HG02870 (cell line): Measurements from ENCODE around the gene FAM118B.
"Not testable (repeated sequence)": the region's sequence is repeated elsewhere in the genome, so short reads cannot be mapped to it uniquely, and the experiment has no call there.

Experiments
- ATAC-seq: cut with Tn5 transposase; IDR thresholded peaks from one replicate; pipeline ENCODE4 v1.9.1; 2021; ENCODE audit warnings: mild to moderate bottlenecking, moderate library complexity; ENCODE audit not compliant: unreplicated experiment

Gene FAM118B

DNA sequence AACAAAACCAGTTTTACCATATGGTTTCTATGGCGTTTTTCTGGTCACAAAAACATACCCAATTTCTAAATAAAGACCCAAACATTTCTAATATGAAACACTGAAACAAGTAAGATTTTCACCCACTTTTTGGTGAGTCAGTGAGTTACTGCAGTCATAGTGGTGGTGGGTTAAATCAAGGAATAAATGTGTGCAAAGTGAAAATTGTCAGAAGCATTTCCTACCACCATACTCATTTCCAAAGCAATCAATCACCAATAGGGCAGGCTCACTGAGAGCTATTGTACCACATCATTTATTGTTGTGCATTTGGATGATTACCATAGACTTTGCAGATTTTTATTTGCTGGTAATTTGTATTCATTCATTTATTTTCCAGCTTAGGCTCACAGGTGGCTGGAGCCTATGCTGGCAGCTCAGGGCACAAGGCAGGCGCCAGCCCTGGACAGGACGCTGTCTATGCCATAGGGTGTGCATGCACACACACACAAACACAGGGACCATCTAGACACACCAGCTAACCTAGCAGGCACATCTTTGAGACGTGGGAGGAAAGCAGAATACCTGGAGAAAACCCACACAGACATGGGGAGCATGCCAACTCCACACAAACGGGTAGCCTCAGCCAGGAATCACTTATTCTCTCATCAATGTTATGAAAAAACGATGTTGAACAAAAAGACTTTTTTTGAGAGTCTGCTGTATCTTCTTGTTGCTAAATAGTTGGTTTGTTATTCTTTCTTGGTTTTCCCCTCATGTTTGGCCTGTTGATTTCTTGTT is 5.1 kb downstream of the FAM118B start:
- ATAC-seq = no peak

DNA sequence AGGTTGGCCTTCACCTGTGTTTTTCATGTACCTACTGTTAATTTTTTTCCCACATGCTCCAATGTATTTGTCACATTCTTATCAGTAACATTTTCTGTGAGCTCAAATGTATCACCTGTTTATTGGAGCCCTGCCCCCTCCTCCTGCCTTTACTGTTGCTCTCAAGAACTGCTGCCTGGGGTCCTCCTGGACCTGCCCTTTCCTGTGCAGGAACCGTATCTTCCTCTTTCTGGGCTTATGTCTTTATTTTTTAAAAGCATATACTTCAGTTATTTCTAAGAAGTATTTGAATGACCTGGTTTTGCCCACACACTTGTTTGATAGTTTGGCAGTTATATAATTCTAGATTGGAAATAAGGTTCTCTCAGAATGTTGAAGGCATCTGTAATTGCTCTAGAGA is 5.9 kb downstream of the FAM118B start:
- no peak for ATAC-seq

DNA sequence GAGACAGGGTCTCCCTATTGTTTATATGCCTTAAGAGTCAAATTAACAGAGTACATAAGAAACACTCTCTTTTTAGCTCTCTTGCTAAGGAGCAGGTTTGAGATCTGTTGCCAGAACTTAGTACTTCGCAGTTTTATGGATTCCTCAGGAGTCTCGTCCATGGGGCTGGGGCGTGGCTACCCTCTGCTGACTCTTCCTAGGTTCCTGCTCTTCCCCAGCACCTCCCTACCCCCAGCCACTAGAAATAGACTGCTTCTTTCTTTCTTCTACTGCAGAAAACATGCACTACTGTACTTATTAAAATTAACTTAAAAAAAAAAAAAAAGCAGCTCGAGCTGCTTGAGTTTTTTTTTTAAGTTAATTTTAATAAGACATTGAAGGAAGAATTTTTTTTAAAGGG is 8.0 kb downstream of the FAM118B start:
- ATAC-seq = no peak

DNA sequence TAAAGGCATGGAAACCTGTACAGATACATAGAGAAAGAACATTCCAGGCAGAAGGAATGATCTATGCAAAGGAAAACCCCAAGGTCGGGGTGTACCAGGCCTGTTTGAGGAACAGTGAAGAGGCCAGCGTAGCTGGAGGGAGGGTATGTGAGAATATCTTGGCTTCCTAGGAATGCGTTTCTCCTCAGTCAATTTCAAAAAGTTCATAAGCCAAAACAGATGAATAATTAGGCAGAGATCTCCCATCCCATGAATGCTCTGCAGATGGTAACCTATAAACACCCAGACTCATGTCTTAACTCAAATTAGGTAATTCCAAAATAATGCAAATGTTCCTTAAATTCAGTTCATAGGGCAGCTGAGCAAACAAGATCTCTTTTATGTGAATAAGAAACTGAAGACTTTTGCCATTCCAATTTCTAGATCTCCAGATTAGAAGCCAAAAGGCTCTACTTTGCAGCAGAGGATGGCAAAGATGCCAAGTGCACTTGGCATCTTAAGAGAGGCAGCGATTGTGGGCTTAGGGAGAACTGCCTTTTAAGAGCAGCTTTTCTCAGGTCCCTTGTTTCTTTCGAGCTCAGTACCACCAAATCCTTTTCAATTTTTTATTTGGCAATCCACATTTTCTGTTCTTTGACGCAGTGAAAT is 13.2 kb downstream of the FAM118B start:
- ATAC-seq = no peak

DNA sequence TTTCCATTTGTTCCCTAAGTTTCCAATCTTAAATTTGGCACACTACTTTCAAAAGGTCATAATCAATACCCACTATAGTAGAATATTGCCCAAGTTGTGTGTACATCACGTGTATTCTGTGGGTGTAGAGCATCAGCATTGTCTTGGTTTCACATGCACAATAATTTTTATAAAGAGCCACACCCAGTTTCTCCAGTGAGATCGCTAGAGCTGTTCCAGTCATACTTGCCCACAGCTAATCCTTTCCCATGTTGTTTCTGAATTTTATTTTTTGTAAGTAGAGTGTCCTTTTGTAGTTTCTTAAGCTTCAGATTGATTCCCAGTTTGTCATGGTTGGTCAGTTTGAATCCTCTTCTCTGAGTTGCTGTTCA is 13.7 kb downstream of the FAM118B start:
- ATAC-seq = no peak

DNA sequence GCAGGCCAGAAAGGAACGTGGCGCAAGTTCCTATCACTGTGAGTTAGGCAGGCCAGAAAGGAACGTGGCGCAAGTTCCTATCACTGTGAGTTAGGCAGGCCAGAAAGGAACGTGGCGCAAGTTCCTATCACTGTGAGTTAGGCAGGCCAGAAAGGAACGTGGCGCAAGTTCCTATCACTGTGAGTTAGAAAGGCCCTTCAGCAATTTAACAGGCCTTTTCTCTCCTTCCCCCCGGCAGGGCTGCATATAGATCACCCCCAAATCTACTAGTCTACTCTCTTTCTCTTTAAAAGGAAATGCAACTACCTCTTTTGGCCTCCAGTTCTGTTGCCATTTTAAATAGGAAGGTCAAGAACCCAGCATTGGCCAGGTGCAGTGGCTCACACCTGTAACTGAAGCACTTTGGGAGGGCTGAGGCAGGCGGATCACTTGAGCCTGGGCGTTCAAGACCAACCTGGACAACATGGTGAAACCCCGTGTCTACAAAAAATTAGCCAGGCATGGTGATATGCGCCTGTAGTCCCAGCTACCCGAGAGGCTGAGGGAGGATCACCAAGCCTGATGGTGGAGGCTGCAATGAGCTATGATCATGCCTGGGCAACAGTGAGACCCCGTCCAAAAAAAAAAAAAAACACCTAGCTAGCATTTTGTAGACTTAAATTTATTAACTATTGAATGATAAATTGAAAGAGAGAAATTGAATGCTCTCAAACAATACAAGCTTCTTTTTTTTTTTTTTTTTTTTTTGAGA is 14.9 kb downstream of the FAM118B start:
- ATAC-seq = no peak

DNA sequence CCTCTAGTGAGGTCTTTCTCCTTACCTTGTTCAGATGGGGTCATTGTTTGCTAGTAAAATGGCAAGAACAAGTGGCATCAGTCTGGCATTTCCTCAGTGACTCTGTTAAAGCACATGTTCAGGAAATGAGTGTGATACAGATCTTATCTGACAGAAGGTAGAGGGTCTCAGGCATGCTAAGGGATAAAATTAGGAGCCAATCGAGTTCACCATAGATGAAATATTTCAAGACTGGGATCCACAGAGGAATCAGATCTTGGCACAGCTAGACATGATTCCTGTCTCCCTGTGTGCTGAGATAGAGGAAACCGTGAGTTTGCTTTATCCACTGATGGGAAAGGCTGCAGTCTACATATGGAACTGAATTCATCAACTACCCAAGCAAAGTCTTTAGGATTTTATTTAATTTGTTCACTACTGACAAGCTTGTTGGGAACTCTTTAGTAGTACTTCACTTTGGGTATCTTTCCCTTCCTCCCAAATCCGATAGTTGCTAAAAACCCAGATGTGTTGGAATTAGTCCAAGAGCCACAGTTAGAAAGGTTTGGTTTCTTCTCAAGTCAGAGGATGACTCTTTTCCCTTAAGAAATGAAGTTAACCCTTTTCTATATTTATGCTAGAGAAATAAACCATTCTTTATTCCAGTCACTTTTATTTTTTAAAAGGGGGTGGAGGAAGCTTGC is 18.4 kb downstream of the FAM118B start:
- no peak for ATAC-seq

DNA sequence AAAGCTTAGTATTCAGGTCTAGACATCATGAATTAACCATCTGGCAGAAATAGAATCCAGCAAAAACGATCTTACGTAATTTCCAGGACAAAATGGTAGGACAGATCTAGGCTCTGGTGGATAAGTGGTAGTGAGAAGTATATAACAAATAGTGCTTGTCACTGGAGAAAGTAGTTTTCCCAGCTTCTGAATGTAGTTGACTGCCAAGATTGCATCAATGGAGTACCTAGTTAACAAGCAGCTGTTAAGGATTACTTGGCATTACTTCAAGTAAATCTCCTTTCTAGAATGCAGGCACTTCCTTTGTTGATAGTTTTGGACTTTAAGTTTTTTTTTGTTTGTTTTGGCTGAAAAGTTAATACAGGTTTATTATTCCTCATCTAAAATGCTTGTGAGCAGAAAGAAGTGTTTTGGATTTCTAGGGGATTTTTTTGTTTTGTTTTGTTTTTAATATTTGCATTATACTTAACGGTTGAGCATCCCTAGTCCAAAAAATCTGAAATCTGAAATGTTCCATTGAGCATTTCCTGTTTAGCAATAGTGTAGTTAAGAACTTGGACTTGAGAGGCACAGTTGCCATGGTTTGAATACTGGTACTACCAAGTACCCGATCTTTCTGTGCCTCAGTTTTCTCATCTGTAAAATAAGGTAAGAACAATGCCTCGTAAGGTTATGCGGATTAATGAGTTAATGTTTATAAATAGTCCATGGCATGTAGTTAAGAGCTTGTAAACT is 20.3 kb downstream of the FAM118B start:
- no peak for ATAC-seq

DNA sequence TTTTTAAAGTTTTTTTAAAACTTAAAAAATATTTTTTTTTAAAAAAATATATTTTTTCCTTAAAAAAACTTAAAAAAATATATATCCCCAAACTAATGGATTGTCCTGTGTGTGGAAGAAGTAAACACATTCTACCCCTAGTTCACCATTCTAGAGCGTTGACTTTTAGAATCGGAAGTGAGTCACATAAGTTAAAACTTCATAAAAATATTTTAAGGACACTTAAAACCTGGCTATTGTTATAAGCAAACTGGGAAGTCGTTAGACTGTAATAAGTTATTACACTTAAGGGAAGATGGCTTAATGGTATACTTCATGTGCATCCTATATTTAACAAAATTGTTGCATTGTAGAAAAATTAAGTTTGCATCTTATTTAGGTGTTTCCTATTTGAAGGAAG is 21.1 kb downstream of the FAM118B start:
- ATAC-seq = no peak

DNA sequence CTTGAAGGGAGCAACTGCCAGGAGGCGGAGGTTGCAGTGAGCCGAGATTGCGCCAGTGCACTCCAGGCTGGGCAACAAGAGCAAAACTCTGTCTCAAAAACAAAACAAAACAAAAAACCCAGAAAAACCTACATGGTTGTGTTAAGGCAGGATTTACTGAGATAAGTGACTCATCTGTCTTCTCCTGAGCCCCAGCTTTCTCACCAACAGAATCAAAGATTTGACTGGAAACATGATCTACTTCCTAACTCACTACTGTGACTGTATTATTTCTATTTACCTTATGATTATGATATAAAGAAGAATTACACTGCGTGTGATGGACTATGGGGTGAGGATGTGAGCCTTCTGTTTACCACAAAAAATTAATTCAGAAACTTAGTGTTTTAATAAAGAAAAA is 21.8 kb downstream of the FAM118B start:
- no peak for ATAC-seq

DNA sequence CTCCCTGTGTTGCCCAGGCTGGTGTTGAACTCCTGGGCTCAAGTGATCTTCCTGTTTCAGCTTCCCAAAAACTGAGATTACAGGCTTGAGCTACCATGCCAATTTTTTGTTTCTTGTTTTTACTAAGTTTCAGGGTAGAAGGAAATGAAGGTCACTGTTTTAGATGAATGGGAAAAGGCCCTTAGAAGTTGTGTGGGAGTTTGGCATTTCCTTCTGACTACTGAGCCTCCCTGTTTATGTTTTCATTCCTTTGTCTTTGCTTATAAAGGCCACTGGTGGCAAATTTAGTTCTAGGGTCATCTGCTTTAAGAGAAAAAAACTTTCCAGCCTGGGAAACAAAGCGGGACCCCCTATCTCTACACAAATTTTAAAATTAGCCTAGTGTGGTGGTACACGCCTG is 35.1 kb downstream of the FAM118B start:
- ATAC-seq = no peak

DNA sequence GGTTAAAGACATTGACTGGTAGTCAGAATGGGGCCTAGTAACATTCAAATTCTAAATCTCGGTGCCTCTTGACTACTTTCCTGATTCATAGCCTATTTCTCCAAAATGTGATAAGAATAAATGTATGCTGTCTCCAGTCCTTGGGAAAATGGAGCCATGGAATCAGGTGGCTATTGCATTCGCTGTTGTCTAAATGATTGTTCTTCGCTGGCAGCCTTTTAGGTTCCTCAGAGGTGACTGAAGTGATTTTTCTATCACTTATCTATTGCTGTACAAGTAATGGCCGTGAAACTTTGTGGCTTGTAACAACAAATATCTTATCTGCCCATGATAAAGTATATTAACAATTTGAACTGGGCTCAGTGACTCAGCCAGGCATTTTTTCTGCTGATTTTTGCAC is 41.7 kb downstream of the FAM118B start:
- no peak for ATAC-seq

DNA sequence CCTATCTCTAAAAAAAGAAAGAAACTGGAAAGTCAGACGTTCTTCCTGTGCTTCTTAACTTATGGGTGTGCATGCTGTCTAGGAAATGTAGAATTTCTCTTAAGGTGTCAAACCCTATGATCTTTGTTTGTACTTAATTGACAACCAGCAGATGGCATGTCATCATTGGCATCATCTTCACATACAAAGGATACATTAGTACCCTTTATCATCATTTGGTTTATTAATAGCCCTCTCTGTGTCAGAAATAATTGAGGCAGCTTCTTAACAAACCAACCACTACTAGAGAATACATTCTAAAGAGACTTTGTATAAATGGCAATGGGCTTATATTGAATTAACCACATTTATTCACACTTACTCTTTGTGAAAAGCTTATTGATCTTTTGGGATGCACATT is 43.2 kb downstream of the FAM118B start:
- ATAC-seq = no peak

DNA sequence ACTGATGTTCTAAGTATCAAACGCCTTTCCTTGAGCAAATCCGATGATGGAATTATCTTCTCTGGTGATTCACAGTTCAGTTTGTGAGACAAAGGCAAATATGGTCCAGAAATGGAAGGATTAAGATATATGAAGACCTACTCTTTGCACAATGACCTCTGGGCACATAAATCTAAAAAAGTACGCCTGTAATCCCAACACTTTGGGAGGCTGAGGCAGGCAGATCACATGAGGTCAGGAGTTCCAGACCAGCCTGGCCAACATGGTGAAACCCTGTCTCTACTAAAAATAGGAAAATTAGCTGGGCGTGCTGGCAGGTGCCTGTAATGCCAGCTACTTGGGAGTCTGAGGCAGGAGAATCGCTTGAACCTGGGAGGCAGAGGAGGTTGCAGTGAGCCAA is 43.9 kb downstream of the FAM118B start:
- not testable (repeated sequence) for ATAC-seq

DNA sequence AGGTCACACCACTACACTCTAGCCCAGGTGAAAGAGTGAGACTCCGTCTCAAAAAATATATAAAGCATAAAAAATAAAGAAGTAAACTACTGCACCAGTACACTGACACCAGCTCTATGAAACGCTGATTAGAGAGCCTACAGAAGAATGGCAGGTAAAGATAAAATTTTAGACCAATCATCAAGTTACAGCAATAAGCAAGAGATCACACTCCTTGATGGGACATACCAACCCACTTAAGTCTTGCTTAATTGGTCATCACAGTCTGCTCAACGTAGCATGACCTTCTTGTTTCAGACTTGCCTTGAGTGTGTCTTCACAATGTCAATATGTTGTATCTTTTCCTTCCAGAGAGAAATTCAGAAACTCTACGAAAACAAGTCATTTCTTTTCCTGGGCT is 44.6 kb downstream of the FAM118B start:
- no peak for ATAC-seq

DNA sequence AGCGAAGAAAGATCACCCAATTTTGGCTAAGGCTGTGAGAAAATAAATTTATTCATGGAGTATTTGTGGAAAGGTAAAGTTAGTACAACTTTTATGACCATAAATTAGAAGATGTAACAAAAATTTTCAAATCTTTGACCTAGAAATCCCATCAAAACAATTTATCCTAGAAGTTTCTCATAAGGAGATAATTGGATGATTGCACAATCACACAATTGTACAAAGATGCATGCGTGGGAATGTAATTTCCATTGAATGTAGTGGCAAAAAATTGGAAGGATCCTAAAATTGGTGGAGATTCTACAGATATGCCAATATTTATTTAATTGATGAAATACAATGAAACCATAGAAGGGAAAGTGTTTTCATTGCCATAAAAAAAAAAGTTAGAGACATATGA is 45.6 kb downstream of the FAM118B start:
- ATAC-seq = no peak

DNA sequence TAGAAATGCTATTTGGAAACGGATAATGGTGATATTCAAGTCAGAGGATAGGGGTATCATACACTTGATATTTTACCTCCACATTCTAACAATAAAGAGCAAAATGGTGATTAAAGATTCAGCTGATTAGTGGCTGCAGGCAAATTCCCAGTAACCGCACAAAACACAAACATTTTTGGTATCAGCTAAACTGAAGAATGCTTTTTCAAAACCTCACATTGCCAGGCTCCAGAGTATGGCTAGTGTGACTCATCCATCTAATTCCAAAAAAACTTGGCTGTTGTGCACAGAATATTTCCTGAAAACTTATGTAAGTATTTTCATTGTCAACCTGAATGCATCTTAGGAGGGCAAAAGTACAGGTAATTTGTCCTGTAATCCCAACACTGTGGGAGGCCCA is 46.2 kb downstream of the FAM118B start:
- ATAC-seq = no peak

DNA sequence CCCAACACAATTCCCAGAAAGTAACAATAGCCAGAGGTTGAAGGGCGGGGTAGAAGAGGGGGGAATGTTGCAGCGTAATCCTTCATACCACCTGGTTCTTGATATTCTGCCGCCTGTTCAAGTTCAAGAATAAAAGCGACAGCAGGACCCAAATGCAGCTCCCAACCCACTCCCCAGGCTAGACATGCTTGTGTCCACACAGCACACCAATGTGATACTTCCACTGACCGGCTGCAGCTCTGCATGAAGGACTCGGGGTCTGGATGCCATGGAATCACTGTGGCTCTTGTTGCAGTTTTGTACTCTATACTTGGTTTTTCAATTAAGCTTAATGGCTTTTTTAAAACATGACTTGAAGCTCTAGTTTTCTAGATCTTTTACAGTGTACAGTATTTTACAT is 50.6 kb downstream of the FAM118B start:
- ATAC-seq = no peak

DNA sequence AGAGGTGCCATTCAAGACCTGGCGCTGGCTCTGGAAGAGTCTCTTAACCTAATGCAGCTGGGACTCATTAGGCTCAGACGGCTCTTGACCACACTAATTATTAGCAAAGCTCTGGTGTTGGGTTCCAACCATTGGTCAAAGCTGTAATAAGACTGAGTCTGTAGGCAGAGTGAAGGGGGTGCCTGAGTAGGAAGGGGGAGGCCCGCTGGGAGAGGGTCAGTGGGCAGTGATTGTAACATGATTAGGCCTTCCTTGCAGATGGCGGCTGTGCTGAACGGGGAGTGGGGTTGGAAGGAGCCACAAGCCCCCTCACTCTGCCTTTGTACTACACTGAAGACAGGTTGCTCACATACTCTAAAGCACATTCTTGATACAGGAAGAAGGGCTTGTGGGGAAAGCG is 51.9 kb downstream of the FAM118B start:
- ATAC-seq = no peak

DNA sequence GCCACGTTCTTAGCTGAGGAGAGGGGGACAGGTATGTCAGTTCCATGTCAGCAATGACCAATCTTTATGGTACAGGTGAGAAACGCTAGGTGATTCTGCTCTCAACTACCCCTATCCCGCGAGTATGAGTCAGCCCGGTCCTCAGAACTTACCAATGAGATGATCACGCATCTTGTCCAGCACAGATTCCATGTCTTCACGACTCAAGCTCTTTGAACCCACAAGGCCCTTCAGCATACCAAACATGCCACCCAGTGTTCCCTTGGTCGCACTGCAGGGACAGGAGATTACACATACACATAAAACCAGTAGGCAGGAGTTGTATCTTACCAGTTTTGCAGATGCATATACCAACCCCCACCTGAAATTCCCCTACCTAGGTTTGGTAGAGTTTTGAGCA is 54.2 kb downstream of the FAM118B start:
- ATAC-seq = no peak

DNA sequence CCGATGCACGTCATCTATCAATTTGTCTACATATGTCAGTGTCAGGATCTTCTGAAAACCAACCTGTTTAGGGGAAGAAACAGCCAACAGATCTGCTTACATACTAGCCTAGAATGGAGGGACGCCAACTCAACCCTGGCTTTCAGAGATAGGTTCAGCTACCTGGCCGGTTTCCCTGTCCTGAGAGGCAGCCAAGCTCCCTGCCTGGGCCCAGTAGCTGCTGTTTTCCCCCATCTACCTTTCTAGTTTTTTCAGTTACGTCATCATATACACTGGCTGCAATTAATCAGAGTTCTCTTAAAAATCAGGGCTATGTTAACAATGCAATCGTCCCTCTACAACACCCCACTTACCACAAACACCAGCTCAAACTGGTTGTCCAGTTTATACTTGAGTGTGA is 56.1 kb downstream of the FAM118B start:
- ATAC-seq = no peak
